GM06990 (cell line): ENCODE data around the gene FGA.

ENCODE experiments used
- DNase-seq: peaks from one replicate; pipeline ENCODE4 v3.0.0-alpha.2; 2011; ENCODE audit not compliant: insufficient read length; ENCODE audit errors: extremely low read depth
- H3K27me3 ChIP-seq: replicated peaks from 2 replicates; pipeline ENCODE4 v1.6.0; 2011; ENCODE audit warnings: low read length; ENCODE audit not compliant: control insufficient read depth, insufficient read depth
- H3K36me3 ChIP-seq: 2 replicates; pipeline ENCODE4 v1.5.1; 2011; ENCODE audit warnings: low read length; ENCODE audit not compliant: control insufficient read depth, insufficient read depth
- H3K4me3 ChIP-seq: replicated peaks from 2 replicates; pipeline ENCODE4 v1.5.1; 2011; ENCODE audit warnings: low read depth, mild to moderate bottlenecking, control low read depth, low read length
- TF ChIP-seq, protein P1 (sequence below): IDR thresholded peaks from 2 replicates; pipeline ENCODE4 v1.5.1; 2011; ENCODE audit warnings: low read length, control low read depth, mild to moderate bottlenecking, inconsistent platforms; ENCODE audit not compliant: insufficient read depth, poor library complexity, severe bottlenecking

The FGA gene

GRCh38 chr4:154625971-154626370 is 35.4 kb upstream of the FGA start:
- no peaks in the 10 kb centered on the region for H3K36me3 ChIP-seq
- DNase-seq, result no peak
- TF ChIP-seq, protein P1, sequence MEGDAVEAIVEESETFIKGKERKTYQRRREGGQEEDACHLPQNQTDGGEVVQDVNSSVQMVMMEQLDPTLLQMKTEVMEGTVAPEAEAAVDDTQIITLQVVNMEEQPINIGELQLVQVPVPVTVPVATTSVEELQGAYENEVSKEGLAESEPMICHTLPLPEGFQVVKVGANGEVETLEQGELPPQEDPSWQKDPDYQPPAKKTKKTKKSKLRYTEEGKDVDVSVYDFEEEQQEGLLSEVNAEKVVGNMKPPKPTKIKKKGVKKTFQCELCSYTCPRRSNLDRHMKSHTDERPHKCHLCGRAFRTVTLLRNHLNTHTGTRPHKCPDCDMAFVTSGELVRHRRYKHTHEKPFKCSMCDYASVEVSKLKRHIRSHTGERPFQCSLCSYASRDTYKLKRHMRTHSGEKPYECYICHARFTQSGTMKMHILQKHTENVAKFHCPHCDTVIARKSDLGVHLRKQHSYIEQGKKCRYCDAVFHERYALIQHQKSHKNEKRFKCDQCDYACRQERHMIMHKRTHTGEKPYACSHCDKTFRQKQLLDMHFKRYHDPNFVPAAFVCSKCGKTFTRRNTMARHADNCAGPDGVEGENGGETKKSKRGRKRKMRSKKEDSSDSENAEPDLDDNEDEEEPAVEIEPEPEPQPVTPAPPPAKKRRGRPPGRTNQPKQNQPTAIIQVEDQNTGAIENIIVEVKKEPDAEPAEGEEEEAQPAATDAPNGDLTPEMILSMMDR, result no peak
- H3K27me3 ChIP-seq, result no peaks in the 10 kb centered on the region; the same call in 1 of the 2 replicates
- no peak overlapping the region for H3K4me3 ChIP-seq

- TF ChIP-seq, protein P1, result no peak
- Histone ChIP-seq H3K36me3 (no peaks in the 10 kb centered on the region), H3K4me3 (no peak overlapping the region), H3K27me3 (no peaks in the 10 kb centered on the region; the same call in 1 of the 2 replicates)
- DNase-seq, result no peak
Measured at GRCh38 chr4:154623995-154624394, 33.5 kb upstream of the FGA start.

GRCh38 chr4:154623436-154623835 is 32.9 kb upstream of the FGA start:
- no peak overlapping the region for H3K4me3 ChIP-seq
- H3K36me3 ChIP-seq, result no peaks in the 10 kb centered on the region
- TF ChIP-seq, protein P1, result no peak
- DNase-seq, result no peak
- no peaks in the 10 kb centered on the region; the same call in 1 of the 2 replicates for H3K27me3 ChIP-seq

GRCh38 chr4:154622598-154622997 is 32.1 kb upstream of the FGA start:
- no peaks in the 10 kb centered on the region; the same call in 1 of the 2 replicates for H3K27me3 ChIP-seq
- DNase-seq, result no peak
- TF ChIP-seq, protein P1, result peak; percentile 65
- H3K4me3 ChIP-seq, result no peak overlapping the region
- no peaks in the 10 kb centered on the region for H3K36me3 ChIP-seq

GRCh38 chr4:154620111-154620510 is 29.6 kb upstream of the FGA start:
- no peak for DNase-seq
- no peak overlapping the region for H3K4me3 ChIP-seq
- TF ChIP-seq, protein P1, result no peak
- no peaks in the 10 kb centered on the region for H3K36me3 ChIP-seq
- H3K27me3 ChIP-seq, result no peaks in the 10 kb centered on the region

DNA sequence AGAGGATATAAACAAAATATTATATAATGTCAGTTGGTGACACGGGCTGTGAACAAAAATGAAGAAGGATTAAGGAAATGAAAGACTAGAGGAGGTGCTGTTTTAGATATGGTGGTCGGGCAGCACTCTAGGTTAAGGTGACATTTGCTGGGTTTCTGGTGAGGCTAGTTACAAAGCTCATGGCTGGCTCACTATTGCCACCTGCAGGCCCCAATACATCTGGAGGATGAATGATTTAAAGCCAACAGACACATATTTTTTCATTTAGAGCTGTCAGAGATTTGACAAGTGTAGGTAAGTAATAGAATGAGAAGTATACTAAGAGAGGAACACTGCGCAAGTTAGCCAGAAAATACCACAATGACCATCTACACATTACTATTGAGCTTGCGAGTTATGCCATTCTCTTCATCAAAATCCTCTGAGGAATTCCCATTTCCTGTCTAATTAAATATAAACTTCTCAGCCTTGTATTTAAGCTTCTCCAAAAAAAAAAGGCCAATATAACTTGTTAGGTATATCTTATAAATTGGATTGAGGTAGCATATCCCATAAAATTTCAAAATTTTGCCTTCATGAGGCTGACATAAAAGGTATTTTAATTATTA is 28.3 kb upstream of the FGA start:
- no peak for DNase-seq
- TF ChIP-seq, protein P1, result peak; percentile 72
- no peaks in the 10 kb centered on the region for H3K36me3 ChIP-seq

More for the DNA sequence above, 28.3 kb upstream of the FGA start:
- no peaks in the 10 kb centered on the region for H3K27me3 ChIP-seq
- no peak overlapping the region for H3K4me3 ChIP-seq
